Caco-2 (cell line): ENCODE results near the gene MICALL1. TPM values are rescaled to one million over a fixed set of nuclear protein-coding genes. Genes with fewer than 3 reads are reported as not detected.

Source experiments
- BruUV-seq: library from RNA; stranded (reverse); fragments of 400-500 nt; replicated peaks from 2 replicates; lab custom pipeline; 2021; lab: Mats Ljungman, UMichigan
- CTCF ChIA-PET: fragments of 300-600 bp; sonication (Branson Sonifier 250); formaldehyde crosslinking; loops from one replicate; lab custom pipeline; 2022; ENCODE audit warnings: antibody characterized with exemption; lab: Charles Lee
- POLR2A ChIA-PET: fragments of 300-600 bp; sonication (Branson Sonifier 250); formaldehyde crosslinking; loops from one replicate; lab custom pipeline; 2022; ENCODE audit warnings: antibody characterized with exemption; lab: Charles Lee
- DNase-seq, 2 experiments: peaks; one replicate each; pipeline versions ENCODE4 v3.0.0 to v3.0.0-alpha.2; 2020 to 2022
- H3K27me3 ChIP-seq: replicated peaks from 2 replicates; pipeline ENCODE4 v1.6.0; 2011; ENCODE audit warnings: low read length; ENCODE audit not compliant: control insufficient read depth, insufficient read depth
- H3K36me3 ChIP-seq: 2 replicates; pipeline ENCODE4 v1.5.1; 2011; ENCODE audit warnings: low read length; ENCODE audit not compliant: control insufficient read depth, insufficient read depth
- H3K4me1 ChIP-seq: fragments of 250-450 bp; sonication (Bioruptor Pico); 2 replicates; pipeline ENCODE4 v1.5.1; 2020; ENCODE audit warnings: mild to moderate bottlenecking
- H3K4me3 ChIP-seq: 2 replicates; pipeline ENCODE4 v1.5.1; 2011; ENCODE audit warnings: low read depth, mild to moderate bottlenecking, control low read depth, low read length
- H3K9me3 ChIP-seq: fragments of 250-450 bp; sonication (Bioruptor Pico); 2 replicates; pipeline ENCODE4 v1.5.1; 2020; ENCODE audit warnings: mild to moderate bottlenecking, moderate library complexity
- H3K27ac Mint-ChIP-seq: one replicate; pipeline ENCODE4 v1.8.0; 2022; ENCODE audit warnings: mixed read lengths; ENCODE audit not compliant: unreplicated experiment
- H3K27me3 Mint-ChIP-seq: one replicate; pipeline ENCODE4 v1.8.0; 2022; ENCODE audit warnings: mixed read lengths; ENCODE audit not compliant: insufficient read depth, unreplicated experiment
- H3K36me3 Mint-ChIP-seq: one replicate; pipeline ENCODE4 v1.8.0; 2022; ENCODE audit warnings: mild to moderate bottlenecking, mixed read lengths; ENCODE audit not compliant: insufficient read depth, unreplicated experiment
- H3K4me1 Mint-ChIP-seq: one replicate; pipeline ENCODE4 v1.8.0; 2022; ENCODE audit warnings: low read depth, mixed read lengths; ENCODE audit not compliant: unreplicated experiment
- H3K4me3 Mint-ChIP-seq: one replicate; pipeline ENCODE4 v1.8.0; 2022; ENCODE audit warnings: mild to moderate bottlenecking, moderate library complexity, mixed read lengths; ENCODE audit not compliant: unreplicated experiment
- H3K9me3 Mint-ChIP-seq: one replicate; pipeline ENCODE4 v1.8.0; 2022; ENCODE audit warnings: mixed read lengths; ENCODE audit not compliant: unreplicated experiment
- CTCF ChIP-seq, 2 experiments: fragments of 200-600 bp in 1 of 2; IDR thresholded peaks; 1 replicate in 1 of 2; 2 replicates in 1 of 2; pipeline versions ENCODE4 v1.5.1 to v1.8.0; 2011 to 2022; ENCODE audit warnings: antibody characterized with exemption in 1 of 2, control low read depth in 1 of 2, inconsistent platforms in 1 of 2, low read depth in 1 of 2, low read length in 1 of 2, mild to moderate bottlenecking in 1 of 2, moderate library complexity in 1 of 2; ENCODE audit not compliant: insufficient read depth in 1 of 2, severe bottlenecking in 1 of 2, unreplicated experiment in 1 of 2
- intact Hi-C: fragments of 100-400 bp; cut with micrococcal nuclease; formaldehyde crosslinking; loops from one replicate; pipeline ENCODE4 v1.10.0; 2022; ENCODE audit not compliant: unreplicated experiment
- total RNA-seq: library from RNA; stranded (reverse); gene quantifications from 2 replicates; pipeline ENCODE4 v1.2.3, GENCODE V29; 2022

Gene MICALL1
- total RNA-seq, 1 experiment from 2014 or later, result 46.7 TPM

- H3K4me1 ChIP-seq, result no peaks in the 10 kb centered on the region
- H3K4me1 Mint-ChIP-seq, result no peaks in the 10 kb centered on the region
- H3K4me3 Mint-ChIP-seq, result no peak overlapping the region
- DNase-seq, result no peak
- CTCF ChIA-PET, result no interaction called here
- H3K36me3 ChIP-seq, result no peaks in the 10 kb centered on the region
- no peak for TF ChIP-seq CTCF (IDR thresholded peaks at IDR 0.05; ENCODE audit: insufficient read depth in 1 of 2, low read depth in 1 of 2, low read length in 1 of 2, severe bottlenecking in 1 of 2, unreplicated experiment in 1 of 2)
- no peaks in the 10 kb centered on the region for H3K27me3 ChIP-seq
- intact Hi-C loops, result no loop called here
- BruUV-seq, result no TSS peak
- no peaks in the 10 kb centered on the region for H3K27me3 Mint-ChIP-seq
- H3K27ac Mint-ChIP-seq, result no peak overlapping the region
- no peak overlapping the region for H3K4me3 ChIP-seq
- peaks cover 4% of the 10 kb centered on the region for H3K36me3 Mint-ChIP-seq
- no peaks in the 10 kb centered on the region for H3K9me3 ChIP-seq
- POLR2A ChIA-PET, result no interaction called here
- no peaks in the 10 kb centered on the region for H3K9me3 Mint-ChIP-seq
Measured at GRCh38 chr22:37982151-37982785, 76.2 kb downstream of the MICALL1 start.

GRCh38 chr22:37982938-37983859 lies 77.1 kb downstream of the MICALL1 start:
- no peaks in the 10 kb centered on the region for H3K4me1 Mint-ChIP-seq
- no peak overlapping the region for H3K4me3 Mint-ChIP-seq
- peaks cover 4% of the 10 kb centered on the region for H3K36me3 Mint-ChIP-seq
- H3K9me3 ChIP-seq, result no peaks in the 10 kb centered on the region
- no TSS peak for BruUV-seq
- intact Hi-C loops, result no loop called here
- peak in 1 of 2 experiments; percentile 16 for TF ChIP-seq CTCF (IDR thresholded peaks at IDR 0.05; ENCODE audit: insufficient read depth in 1 of 2, low read depth in 1 of 2, low read length in 1 of 2, severe bottlenecking in 1 of 2, unreplicated experiment in 1 of 2)
- no peak overlapping the region for H3K4me3 ChIP-seq
- ChIA-PET CTCF (no interaction called here), POLR2A (no interaction called here)
- no peaks in the 10 kb centered on the region for H3K9me3 Mint-ChIP-seq
- no peaks in the 10 kb centered on the region for H3K36me3 ChIP-seq
- DNase-seq, result no peak
- no peaks in the 10 kb centered on the region for H3K4me1 ChIP-seq
- no peaks in the 10 kb centered on the region for H3K27me3 Mint-ChIP-seq
- no peak overlapping the region for H3K27ac Mint-ChIP-seq
- no peaks in the 10 kb centered on the region for H3K27me3 ChIP-seq

- peaks cover 4% of the 10 kb centered on the region for H3K36me3 Mint-ChIP-seq
- ChIA-PET CTCF (no interaction called here), POLR2A (no interaction called here)
- DNase-seq, result no peak
- intact Hi-C loops, result no loop called here
- BruUV-seq, result no TSS peak
- H3K27me3 ChIP-seq, result no peaks in the 10 kb centered on the region; the same call in 1 of the 2 replicates
- H3K9me3 Mint-ChIP-seq, result no peaks in the 10 kb centered on the region
- TF ChIP-seq CTCF (IDR thresholded peaks at IDR 0.05; ENCODE audit: insufficient read depth in 1 of 2, low read depth in 1 of 2, low read length in 1 of 2, severe bottlenecking in 1 of 2, unreplicated experiment in 1 of 2), result no peak
- H3K27me3 Mint-ChIP-seq, result no peaks in the 10 kb centered on the region
- H3K27ac Mint-ChIP-seq, result no peak within 1 kb of the TSS
- H3K4me3 ChIP-seq, result no peak within 1 kb of the TSS
- no peaks in the 10 kb centered on the region for H3K4me1 Mint-ChIP-seq
- no peaks in the 10 kb centered on the region for H3K4me1 ChIP-seq
- no peak within 1 kb of the TSS for H3K4me3 Mint-ChIP-seq
- H3K9me3 ChIP-seq, result no peaks in the 10 kb centered on the region
- H3K36me3 ChIP-seq, result no peaks in the 10 kb centered on the region
Measured at GRCh38 chr22:37983860-37984791, 78.0 kb downstream of the MICALL1 start, which contains the start of gene SOX10. Gene SOX10 (minus strand): TSS chr22:37984555. CDS start chr22:37983784, 771 bp downstream.
